ENCODE data around the gene EPHA3.

EPHA3 gene

DNA sequence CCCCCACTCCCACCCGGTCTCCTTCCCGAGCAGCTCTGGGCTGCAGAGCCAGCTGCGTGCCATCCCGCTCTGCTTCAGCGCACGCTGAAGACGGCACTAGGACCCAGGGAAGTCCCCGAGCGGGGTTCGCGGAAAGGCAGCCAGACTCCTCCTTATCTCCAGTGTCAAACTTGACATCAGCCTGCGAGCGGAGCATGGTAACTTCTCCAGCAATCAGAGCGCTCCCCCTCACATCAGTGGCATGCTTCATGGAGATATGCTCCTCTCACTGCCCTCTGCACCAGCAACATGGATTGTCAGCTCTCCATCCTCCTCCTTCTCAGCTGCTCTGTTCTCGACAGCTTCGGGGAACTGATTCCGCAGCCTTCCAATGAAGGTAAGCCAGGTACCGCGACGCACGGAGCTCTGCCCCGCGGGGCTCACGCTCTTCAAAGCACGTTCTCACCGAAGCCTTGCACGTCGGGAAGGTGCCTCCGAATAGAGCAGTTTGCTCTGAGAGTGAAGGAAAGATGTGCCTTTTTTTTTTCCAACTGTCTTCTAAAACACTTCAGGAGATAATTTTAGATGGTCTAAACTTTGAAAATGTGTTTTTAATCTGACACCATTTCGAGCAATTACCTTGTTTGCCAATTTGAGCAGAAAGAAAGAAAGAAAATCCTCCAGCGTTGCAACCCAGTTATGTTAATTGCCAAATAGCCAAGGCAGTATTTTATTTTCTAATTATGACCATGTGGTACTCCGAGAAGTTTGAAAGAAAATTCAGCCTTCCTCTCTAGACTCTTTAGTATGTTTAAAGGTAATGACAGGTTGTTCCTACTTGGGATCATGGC is at the start of gene EPHA3:
Gene EPHA3, plus strand, starts transcription at position 161 of the 830 bp plus-strand sequence. Its CDS starts 128 bp downstream, at position 289.
- peak in 54 of 56 donors; percentile 3 to 84 (median 61) for DNase-seq

DNA sequence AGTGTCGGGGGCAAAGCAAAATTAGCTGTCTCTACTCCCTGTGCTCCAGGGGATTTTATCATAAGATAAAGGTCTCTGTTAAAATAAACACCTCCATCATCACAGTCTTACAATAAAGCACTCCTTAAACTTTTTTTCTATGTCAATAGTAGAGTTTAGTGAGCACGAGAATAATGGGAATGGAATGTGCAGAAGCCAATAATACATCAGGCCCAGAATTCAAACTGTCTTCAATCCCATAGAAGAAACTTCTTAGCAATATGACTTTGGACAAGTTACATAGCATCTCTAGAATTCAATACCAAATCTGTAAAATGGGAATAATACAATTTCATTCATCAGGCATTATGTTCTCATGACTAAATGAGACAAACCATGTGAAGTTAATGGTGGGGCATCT is 49.0 kb upstream of the EPHA3 start:
- no peak for DNase-seq

GRCh38 chr3:89059211-89059925 is 48.1 kb upstream of the EPHA3 start:
- DNase-seq = no peak

GRCh38 chr3:89061259-89061658 is 46.2 kb upstream of the EPHA3 start:
- DNase-seq = no peak

DNA sequence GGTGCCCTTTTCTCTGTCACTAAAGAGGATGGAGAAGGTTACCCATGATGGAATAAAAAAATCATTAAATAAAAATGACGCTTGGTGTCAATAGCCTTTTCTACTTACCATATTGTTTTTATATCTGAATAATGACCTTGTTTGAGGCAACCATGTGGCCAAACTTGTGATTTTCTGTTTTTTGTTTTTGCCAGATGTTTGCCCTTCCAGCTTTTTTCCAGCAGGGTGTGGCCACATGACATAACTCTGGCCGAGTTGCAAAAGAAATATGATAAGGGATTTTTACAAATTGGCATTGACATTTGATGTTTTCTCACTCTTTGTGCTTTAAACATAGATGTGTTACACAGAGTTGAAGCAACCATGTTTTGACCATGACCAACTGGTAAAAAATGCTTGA is 39.7 kb upstream of the EPHA3 start:
- DNase-seq = no peak

DNA sequence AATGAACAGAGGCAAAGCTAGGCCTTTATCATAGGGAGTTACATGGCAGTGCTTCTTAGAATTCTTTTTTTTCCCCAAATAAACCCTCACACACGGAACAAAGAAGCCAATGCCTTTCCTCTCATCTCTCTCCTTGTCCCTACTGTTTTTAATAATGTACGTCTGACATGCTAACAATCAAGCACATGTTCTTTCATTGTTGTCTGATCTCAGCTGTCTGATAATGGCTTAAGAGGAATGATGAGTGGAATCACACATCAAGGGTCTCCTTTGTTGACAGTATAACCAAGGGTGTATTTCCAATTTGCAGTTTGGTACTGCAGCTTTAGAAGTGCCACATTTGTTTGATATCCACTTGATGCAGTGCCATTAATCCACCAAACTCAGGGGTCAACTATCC is 34.8 kb upstream of the EPHA3 start:
- no peak for DNase-seq

DNA sequence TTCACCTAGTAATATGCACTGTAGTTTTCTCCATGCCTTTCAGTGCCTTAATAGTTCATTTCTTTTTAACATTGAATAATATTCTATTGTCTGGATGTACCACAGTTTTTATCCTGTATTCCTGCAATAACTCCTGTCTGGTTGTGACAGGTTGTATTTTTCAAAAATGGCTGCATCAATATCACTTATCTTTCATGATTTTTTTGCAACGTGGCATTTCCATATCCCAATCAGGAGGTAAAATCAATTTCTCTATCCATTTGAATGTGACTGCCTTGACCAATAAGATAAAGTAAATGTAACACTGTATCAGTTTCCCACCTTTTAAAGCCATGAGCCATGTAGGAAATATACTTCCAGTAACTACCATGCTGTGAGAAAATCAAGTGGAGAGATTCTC is 27.5 kb upstream of the EPHA3 start:
- no peak for DNase-seq

DNA sequence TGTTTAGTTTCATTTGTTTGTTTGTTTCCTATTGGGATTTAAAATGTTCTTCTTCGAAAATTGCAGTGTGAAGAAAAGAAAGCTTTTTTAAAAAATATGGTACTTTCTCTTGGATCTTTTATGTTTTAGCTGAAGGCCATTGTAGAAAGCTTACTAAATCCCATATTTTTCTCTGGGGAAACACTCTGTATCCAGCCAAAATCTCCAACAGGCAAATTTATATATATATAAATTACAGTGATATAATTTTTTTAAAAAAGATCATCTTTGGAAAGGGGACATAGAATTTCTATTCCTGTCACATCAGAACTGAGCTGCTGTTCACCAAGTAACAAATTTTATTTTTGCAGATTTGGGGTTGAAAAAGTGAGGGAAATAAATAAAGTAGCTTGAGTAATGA is 19.6 kb upstream of the EPHA3 start:
- DNase-seq = no peak

GRCh38 chr3:89098173-89098572 is 9.2 kb upstream of the EPHA3 start:
- DNase-seq = no peak

GRCh38 chr3:89098964-89099585 is 8.3 kb upstream of the EPHA3 start:
- peak in 30 of 56 donors; percentile 0 to 43 (median 7) for DNase-seq

DNA sequence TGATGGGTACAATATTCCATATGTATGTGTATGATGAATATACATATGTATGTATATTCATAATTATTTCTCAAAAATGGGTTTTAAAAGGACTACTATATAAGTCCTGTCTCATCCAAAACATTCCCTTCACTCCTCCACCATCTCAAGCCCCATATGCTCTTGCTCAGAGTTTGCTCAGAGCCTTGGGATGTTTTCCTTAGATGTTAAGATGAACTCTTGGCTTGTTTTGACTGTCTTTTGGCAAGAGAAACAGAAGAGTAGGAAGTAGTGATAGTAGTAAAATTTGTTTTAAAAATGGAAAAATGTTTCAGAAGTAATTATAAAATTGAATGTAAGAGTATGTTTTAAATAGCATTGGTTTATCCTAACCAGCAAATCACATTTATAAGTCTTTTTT is 6.2 kb upstream of the EPHA3 start:
- no peak for DNase-seq

- DNase-seq = no peak
These were observed 5.5 kb upstream of the EPHA3 start for GRCh38 chr3:89101921-89102320.

GRCh38 chr3:89104499-89104898 is 2.9 kb upstream of the EPHA3 start:
- DNase-seq = no peak

DNA sequence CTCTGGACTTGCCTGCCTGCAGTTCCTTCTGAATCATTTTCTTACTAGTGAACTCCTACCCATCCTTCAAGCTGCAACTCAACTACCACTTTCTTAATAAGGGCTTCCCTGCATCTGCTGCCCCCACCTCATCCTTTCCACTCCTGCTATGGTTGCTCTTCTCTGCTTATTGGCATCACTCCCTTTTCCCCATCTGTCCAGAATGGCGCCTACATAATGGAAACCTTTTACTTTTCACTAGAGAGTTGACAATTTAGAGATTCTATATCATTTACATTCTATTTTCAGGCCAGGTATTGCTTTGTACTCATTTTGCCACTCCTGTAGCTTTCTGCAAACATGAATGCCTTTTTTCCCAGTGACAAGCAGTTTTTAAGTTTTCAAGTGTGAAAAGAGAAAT is 1.9 kb upstream of the EPHA3 start:
- no peak for DNase-seq

DNA sequence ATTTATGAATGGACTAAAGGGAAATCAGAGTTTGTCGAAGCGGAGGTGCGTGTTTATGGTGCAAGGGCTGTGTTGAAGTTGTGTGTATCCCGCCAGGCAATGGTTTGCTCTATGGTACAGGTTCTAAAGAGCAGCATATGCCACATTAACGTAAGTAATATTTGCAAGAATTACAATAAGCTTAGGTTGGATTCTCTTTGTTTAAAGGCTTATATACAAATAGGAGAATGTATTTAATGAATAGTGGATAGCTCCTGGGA is 800 bp downstream of the EPHA3 start:
- DNase-seq = no peak

GRCh38 chr3:89113344-89113743 is 5.9 kb downstream of the EPHA3 start:
- no peak for DNase-seq

DNA sequence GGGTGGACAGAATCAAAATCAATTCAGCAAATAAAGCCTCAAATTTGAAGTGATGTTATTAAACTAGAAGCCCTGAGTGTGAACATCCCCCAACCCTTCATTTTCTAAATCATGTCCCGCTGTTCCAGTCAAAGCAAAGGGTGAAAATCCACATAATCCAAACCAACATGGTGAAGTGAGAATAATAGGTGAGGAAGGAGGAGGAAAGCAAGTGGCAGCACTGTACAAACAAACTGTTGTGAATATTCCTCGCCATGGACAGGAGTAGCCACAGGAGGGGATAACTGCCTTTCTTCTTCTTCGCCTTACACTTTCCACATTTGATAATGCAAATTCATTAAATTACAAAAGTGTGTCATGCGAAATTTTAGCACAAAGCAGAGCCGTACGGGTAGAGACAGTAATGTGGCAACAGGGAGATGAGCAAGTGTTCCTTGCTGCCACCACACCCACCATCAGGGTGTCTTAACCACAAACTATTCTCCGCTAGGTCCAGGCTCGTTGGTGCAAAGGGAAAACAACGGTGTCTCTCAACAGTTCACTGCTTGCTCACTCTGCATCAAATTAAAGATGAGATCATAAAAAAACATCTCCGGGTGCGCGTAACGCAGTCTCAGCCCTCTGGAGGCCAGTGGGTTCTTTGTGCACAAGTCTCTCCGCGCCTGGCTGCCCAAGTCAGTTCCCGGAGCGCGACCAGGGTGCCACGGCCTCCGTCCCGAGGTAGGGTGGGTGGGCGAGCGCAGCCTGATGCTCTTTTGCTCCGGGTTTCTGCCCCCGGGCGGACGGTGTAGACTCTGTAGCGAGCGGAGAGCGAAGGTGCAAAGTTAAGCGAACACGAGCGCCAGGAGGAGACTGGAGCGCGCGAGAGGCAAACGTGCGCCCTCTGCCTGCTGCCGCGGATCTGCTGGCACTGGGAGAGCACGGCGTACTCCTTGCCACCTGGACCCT is 6.7 kb downstream of the EPHA3 start:
- peak in 53 of 56 donors; percentile 17 to 83 (median 62) for DNase-seq

- DNase-seq = peak in 2 of 56 donors; percentile 18 to 59
These were observed 7.4 kb downstream of the EPHA3 start for GRCh38 chr3:89114841-89115223.

DNA sequence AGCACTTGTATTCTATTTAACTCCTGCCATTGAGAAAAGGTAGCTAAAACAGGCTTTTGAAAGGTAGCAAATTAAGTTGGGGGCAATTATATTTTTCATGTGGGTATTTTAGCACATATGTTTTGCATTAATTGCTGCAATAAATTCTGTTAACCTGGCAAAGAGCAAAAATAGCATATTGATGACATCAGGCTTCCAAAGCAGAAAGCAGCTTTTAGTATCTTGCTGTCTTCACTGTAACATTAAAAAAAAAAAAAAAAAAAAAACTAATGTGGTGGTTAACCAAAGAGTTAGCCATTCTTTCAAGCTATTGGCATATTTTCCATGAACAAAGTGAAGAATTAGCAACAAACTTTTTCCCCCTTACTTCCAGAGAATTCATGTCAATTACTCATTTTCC is 9.1 kb downstream of the EPHA3 start:
- no peak for DNase-seq

DNA sequence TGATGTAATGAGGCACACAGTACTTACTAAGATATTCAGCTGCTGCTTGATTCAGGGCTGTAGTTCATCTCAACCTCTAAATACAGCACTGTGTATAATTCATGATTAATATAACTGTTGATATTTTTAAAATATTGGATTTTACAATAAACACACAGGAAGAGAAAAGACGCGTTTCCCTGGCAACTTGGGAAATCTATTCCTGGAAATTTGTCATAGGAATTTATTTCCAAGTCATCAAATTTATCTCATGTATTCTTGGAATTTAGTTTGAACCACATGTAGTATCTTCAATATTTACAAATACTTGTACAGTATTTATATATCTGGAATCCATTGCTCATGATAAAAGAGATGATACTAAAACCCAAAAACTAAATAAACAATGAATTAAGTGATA is 30.6 kb downstream of the EPHA3 start:
- DNase-seq = no peak

DNA sequence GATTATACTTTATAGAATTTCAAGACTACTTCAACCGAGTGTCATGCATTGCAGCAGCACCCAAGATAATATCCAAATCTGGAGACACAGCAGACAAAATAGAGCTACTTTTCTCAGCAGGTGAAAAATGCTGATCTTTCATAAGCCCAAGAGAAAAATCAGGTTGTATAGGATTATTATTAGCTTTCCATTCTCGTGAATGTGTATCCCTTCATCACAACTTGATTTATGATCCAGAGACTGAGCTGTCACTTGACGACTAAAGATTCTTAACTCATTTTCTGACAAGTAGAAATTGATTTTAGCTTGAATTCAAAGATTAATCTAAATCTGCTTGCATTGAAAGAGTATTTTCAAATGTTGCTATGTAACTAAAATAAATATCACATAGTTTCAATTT is 32.4 kb downstream of the EPHA3 start:
- no peak for DNase-seq

GRCh38 chr3:89144080-89144479 is 36.7 kb downstream of the EPHA3 start:
- no peak for DNase-seq
